Body of pancreas (tissue), 4 donors: Measurements from ENCODE around the gene SDHD.

Experiments used
- CTCF ChIP-seq, 7 experiments: fragments of 450-650 bp in 4 of 7; fragments of 200-600 bp in 3 of 7; sonication (generic) in 3 of 7; IDR thresholded peaks; one replicate each; pipeline ENCODE4 v1.5.1; 2016 to 2019; ENCODE audit warnings: antibody characterized with exemption in 7 of 7
- POLR2A ChIP-seq, 3 donors: fragments of 450-650 bp; IDR thresholded peaks; one replicate each; pipeline ENCODE4 v1.6.1; 2016; ENCODE audit warnings: antibody characterized with exemption in 3 of 3, mild to moderate bottlenecking in 2 of 3

GRCh38 chr11:112096194-112096593 is 9.5 kb downstream of the SDHD start:
- no peak for TF ChIP-seq CTCF (IDR thresholded peaks at IDR 0.05)
- no peak for TF ChIP-seq POLR2A (IDR thresholded peaks at IDR 0.05)
